Measurements from ENCODE around the gene PDE4D.

GRCh38 chr5:59391576-59391975 is 501.9 kb downstream of the PDE4D start:
- no peak for TF ChIP-seq CTCF (IDR thresholded peaks at IDR 0.05; ENCODE audit: insufficient read depth, low read length)
- no peak for TF ChIP-seq POLR2AphosphoS5 (IDR thresholded peaks at IDR 0.05; ENCODE audit: low read depth)
- no peak for TF ChIP-seq GABPA (IDR thresholded peaks at IDR 0.05; ENCODE audit: low read depth)
